Glomerular visceral epithelial cell (primary cell): ENCODE measurements around the gene HOXB9.
A peak's percentile ranks its signal among the peaks of the same experiment; 100 is the strongest.

Source experiments
- DNase-seq: peaks from one replicate; pipeline ENCODE4 v3.0.0-alpha.2; 2016; ENCODE audit errors: extremely low spot score

Gene HOXB9

DNA sequence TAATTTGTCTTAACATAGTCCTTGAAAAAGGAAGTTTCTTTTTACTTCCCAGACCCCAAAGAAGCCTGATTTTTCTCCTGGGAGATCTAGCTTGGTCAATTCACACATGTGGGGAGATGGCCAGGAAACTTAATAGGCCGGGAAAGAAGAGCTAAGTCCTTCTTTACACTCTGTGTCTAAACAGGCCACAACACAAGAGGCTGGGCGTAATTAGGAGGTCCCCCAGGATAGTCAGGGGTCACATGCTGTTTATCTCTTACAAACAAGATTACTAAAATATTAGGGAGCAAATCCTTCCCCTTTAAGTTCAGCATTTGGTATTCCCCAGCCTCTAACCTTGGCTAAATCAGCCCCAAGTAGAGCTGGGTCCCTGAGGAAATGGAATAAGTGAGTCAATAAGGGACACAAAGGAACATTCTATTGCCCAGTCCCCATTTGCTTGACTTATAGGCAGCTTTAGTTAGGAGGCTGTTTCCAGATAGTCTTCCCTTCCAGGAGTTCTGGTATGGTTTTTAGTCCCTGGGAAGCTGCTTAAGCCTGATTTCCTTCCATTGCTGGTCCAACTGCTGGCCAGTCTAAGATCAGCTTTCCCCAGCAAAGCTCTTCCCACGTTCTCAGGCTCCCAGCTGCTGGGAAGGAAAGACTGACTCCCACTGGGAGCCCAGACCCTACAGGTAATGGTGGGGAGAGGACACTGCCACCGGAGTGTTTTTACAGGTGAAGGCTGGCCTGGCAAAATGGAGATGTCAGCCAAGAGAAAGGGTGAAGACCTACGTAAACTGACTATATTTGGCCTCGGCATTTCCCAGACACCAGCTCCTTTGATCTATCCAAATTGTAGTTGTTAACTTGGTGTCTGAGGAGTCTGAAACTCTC, 14.1 kb upstream of the HOXB9 start:
- DNase-seq = no peak

DNA sequence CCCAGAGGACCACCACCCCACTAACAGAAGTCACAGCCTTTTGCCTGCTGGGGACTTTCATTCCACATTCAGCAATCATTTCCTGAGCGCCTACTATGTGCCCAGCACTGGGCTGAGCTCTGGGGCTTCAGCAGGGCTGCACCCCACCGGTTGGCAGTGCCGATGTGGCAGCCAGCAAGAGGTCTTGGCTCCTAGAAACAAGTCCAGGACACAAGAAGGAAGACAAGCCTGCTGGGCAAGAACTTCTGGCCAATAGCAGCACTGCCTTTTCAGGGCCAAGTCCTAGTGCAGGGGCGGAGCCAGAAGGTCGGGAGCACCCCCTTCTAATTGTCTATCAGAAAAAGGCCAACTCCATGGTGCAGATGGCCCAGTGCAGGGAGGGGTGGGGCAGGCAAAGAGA, 13.0 kb upstream of the HOXB9 start:
- no peak for DNase-seq

DNA sequence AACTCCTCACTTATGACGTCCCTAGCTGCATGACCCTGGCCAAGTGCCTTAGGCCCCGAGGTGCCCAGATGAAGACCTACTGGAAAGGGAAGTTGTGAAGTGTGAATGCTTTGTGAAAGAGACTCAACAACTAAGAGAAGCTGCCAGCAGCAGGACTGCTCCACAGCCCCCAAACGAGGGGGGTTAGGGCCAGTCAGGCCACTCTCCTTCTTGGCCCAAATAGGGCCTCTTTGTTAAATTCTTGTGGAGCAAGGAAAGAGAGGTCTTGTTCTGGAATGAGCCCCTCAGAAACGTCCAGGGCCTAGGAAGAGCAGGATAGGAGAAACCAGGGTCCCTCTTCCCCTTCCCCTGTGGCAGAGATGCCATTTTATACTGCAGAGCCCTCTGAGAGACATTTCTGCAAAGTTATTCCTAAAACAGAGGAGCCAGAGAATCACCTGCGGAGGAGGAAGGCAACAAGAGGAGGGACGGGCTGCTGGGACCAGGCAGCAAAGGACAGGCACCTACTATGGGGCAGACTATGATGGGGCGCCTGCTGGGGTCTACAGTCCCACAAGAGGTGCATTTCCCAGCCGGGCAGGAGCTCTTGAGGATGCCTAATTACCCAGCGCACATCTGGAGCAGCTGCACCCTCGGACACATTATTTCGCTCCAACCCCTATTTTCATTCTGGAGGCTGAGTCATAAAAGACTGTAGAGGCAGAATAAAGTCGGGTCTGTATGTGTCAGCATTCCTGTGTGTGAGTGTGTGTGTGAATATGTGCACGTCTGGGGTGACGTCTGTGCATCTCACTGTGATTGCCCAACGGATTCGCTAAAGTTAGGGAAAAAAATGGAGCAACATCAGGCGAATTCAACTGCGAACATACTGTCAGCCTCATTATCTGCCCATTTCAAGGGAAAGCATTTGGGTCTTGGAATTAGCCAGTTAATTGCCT, 11.4 kb upstream of the HOXB9 start:
- DNase-seq = peak; percentile 72

DNA sequence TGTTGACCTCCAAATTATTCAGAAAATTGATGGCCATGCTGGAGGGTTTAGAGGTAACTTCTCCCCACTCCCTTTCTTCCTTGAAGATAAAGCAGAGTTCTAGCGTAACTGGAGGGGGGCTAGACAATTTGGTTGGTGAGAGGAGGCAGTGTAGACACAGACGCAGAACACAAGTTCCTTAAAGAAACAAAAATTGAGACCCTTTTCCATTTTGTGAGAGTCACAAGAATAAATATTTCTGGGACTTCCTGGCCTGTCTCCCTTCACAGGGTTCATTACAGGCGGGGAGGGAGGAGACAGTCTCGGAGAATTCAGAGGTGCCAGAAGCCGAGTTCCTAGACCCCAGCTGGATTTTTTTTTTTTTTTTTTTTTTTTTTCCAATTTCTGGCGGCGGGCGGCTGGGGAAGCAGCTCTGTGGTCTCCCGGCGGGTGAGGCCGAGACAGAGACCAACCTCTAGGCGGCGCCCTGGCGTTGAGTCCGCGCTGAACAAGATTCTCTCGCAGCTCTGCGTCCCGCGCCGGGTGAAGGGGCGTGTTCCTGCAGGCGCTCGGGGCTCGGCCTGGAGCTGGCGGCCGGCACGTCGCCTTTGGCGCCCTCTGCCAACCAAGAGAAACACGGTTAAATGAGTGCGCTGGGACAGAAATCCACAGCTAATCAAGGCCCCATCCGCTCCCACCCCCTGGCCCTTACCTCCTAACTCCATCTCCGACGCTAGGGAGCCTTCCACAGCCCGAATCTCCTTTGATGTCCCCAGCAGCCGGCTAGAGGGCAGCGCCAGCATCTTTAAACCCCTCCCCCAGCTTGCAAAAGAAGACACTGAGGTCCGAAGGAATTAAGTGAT, 10.2 kb upstream of the HOXB9 start:
- DNase-seq = peak; percentile 59

GRCh38 chr17:48634493-48635208, 8.5 kb upstream of the HOXB9 start:
- DNase-seq = no peak

DNA sequence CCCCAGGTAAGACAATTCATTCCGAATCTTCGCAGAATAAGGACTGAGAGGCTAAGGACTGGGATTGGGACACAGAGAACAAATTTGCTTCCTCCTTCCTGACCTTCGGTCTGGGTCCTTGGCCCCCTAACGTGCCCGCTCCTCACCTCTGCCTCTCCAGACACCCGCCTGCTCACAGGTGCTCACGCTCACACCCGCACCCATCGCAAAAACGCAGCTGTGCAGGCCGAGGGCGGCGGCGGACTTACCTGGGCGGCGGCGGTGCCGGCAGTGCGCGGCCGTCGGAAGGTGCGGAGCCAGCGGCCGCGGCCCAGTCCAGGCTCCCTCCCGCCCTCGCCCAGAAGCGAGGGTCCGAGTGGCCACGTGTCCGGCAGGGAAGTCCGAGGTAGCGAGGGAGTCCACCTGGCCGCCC, 7.1 kb upstream of the HOXB9 start:
- DNase-seq = no peak

GRCh38 chr17:48632579-48633265, 6.6 kb upstream of the HOXB9 start:
- no peak for DNase-seq

- DNase-seq = no peak
These were observed 5.8 kb upstream of the HOXB9 start for GRCh38 chr17:48631693-48632578.

DNA sequence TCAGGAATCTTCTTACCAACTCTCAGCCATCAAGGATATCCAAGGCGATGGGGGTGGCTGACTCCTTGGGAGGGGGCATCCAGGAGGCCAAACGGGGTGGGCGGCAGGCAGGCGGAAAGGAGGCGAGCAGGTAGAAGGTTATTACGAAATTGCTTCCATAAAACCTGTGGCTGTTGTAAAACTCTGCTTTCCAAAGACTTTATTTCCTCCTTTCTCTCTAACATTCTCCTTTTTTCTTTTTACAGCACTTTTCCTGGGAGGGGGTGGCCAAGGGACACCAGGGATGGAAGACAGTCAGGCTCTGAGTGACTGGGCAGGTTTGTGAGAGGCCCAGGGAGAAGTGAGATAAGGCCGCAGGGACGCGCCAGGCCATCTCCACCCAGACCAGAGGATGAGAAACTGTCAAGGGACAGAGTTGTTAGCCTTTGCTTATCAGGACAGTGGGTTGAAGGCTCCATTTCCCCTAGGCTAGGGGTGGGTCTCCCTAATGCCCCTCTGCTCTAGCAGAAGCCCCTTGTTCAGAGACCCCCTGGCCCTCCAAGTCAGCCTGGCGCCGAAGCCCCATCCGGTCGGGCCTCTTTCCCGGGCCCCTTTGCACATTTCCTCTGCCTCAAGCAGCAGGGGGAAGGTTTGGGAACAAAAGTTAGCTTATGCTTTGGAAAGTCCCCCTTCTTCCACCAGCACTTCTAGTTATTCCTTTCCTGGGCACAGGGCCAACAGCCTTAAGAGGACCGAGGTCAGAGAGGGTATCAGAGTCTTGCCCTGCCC, 5.0 kb upstream of the HOXB9 start:
- no peak for DNase-seq

DNA sequence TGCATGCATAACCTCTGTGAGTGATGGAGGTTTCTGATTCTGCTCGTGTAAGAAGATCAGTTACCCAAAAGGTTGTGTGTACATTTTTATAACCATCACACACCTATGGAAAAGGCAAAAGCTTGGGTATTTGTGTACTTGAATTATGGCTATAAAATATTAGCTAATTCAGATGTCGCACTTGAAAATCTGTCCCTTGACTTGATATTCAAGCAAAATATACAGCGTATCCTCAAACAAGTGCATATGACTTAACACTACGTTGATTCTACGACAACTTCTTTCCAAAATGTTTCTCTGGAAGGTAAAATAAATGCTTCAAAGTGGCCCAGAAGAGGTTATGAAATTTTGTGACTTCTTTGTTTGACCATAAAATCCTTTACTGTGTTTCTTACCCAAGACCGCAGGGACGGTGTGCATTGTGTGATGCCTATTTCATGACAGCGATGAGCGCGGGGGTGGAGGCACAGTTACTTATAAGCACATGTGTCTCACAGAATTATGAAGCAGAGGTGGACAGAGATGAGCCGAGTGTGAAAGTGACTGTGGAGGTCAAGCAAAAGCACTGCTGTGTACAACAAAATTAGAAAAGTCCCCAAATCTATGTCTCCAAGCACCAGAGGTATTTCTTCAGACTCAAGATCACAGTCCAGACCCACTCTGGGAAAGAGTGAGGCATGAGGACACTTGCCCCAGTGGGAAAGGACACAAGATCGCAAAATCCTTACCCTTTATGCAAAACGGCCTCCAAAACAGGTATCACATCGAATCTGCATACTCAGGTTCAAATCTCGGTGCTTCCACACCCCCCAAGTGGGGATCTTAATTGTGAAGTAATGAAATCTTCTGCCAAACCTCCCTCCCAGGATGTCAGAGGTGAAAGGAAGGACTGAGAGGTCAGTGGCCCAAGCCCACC, 4.1 kb upstream of the HOXB9 start:
- DNase-seq = no peak

- DNase-seq = no peak
These were observed 3.2 kb upstream of the HOXB9 start for GRCh38 chr17:48629411-48629759.

DNA sequence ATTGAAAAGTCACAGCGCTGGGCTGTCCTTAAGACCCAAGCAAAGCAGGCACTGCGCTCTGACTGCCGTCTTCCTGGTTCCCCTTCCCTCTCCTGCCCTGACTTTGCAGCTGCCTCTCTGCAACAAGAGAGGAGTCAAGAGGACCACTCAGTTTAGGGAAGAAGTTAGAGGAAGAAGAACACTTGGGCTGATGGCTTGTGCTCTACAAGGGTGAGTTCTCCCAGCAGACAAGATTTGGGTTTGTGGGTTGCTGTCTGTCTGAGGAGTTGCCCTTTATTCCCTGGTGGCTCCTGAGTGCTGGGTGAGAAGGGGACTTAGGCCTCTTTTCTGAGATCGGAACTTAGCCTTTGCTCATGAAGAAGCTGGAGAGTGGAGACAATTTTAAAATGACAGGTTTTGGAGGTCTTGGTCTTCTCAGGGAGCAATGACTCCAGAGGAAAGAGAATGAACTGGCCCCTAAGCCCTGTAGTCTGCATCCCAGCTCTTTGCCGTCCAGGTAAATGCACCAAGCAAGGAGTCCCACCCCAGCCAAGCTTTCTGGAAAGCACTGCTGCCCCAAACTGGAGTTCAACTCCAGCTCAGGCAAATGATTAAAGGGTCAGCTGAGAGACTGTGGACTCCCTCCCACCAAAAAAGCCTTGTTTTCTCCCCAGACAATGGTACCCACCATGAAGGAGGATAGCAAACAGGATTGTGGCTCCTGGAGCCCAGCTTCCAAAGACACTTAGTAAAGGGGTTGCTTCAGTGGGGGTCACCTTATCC, 2.7 kb upstream of the HOXB9 start:
- DNase-seq = no peak

DNA sequence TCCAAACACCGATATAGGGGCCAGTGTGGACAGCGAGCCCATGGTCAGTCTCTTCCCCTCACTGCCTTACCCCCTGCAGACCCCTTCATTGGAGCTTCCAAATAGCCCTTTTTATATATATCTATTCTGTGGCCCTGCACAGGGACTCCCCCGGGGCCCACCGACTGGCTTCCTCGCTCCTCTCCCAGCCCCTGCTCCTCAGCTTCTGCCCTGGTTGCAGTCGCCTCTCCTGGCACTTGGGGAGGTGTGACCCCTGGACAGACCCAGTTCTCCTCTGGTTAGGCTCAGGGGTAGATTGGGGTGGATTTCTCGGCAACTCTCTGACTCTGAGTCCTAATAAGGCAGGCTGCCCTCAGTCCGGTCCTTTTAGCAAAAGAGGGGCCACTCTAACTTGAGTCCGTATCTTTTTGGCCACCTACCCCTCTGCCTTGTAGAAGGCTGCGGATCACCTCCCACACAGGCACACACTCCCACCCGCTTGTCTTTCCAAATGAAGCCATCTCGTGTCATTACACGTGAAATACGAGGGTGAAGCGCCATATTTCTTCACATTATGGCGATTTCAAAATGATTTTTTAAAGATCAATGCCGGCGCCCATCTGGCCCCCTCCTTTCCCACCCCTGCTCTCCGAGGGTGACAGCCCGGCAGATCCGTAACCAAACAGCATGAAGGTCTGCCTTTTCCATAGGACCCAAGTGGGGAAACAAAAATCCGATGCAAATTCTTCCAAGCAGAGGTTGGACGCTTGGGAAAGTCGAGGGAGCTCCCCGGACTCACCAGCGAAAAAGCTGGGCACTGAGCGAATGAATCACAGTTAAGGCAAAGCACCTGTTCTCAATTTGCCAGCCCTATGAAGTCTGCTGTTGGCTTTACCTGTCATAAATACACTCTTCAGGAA, 1.7 kb upstream of the HOXB9 start:
- DNase-seq = no peak

GRCh38 chr17:48627118-48627597, 1.0 kb upstream of the HOXB9 start:
- DNase-seq = no peak

GRCh38 chr17:48625495-48626244, 488 bp downstream of the HOXB9 start:
- peak; percentile 74 for DNase-seq
